Measurements from ENCODE around the gene FIS1. TPM values are rescaled to one million over a fixed set of nuclear protein-coding genes. Genes with fewer than 3 reads are reported as not detected.
"Not testable (repeated sequence)": the region's sequence is repeated elsewhere in the genome, so short reads cannot be mapped to it uniquely, and the experiment has no call there.

The FIS1 gene
- total RNA-seq, 1 experiment from 2014 or later = 114 TPM

GRCh38 chr7:101200504-101200861, 44.4 kb downstream of the FIS1 start:
- Histone ChIP-seq H3K4me2 (ENCODE audit: low read length) (0 out of 2 replicates have a peak overlapping the region, but pooled peaks have one; percentile 14), H3K27me3 (ENCODE audit: insufficient read depth, low read length) (no peaks in the 10 kb centered on the region), H3K9me3 (ENCODE audit: control insufficient read depth in 1 of 2, insufficient read depth in 1 of 2, low read depth in 1 of 2, low read length in 2 of 2) (no peaks in the 10 kb centered on the region), H4K20me1 (ENCODE audit: insufficient read depth) (no peaks in the 10 kb centered on the region), H3K9ac (ENCODE audit: low read length) (no peak overlapping the region), H3K36me3 (ENCODE audit: control insufficient read depth in 1 of 2, insufficient read depth in 2 of 2, low read length in 2 of 2) (no peaks in the 10 kb centered on the region), H3K9me2 (ENCODE audit: insufficient read depth) (no peaks in the 10 kb centered on the region), H3K4me3 (replicated peaks in 1 of 2; ENCODE audit: low read depth in 1 of 2, low read length in 2 of 2) (no peak overlapping the region), H2AFZ (ENCODE audit: low read depth, low read length, poor library complexity, severe bottlenecking) (no peak overlapping the region), H3K27ac (ENCODE audit: low read depth, low read length) (no peak overlapping the region), H3K79me2 (ENCODE audit: insufficient read depth, low read length) (no peaks in the 10 kb centered on the region), H3K4me1 (ENCODE audit: control insufficient read depth in 1 of 2, insufficient read depth in 2 of 2, low read length in 2 of 2) (peaks cover 0 to 8% of the 10 kb centered on the region in 2 experiments; a peak in 3 of 4 replicates)
- no peak for TF ChIP-seq EZH2 (IDR thresholded peaks at IDR 0.05)
- no peak for TF ChIP-seq EZH2phosphoT487 (IDR thresholded peaks at IDR 0.05; ENCODE audit: borderline replicate concordance)
- TF ChIP-seq YY1 (IDR thresholded peaks at IDR 0.05; ENCODE audit: extremely low read depth, insufficient replicate concordance, low read depth, low read length) = no peak
- no peak for TF ChIP-seq RAD21 (IDR thresholded peaks at IDR 0.05; ENCODE audit: low read depth)
- no peak for TF ChIP-seq SIN3A (IDR thresholded peaks at IDR 0.05; ENCODE audit: low read depth)
- TF ChIP-seq SP1 (IDR thresholded peaks at IDR 0.05; ENCODE audit: low read depth) = no peak
- TF ChIP-seq ZNF274 (IDR thresholded peaks at IDR 0.05; ENCODE audit: low read depth, low read length) = no peak
- TF ChIP-seq CBX3 (IDR thresholded peaks at IDR 0.05; ENCODE audit: low read depth) = no peak
- TF ChIP-seq JUND (IDR thresholded peaks at IDR 0.05) = no peak
- no peak for TF ChIP-seq POLR2AphosphoS5 (IDR thresholded peaks at IDR 0.05; ENCODE audit: low read depth, low read length)
- no peak for TF ChIP-seq FOSL1 (IDR thresholded peaks at IDR 0.05; ENCODE audit: low read depth)
- no peak for TF ChIP-seq CTCF (IDR thresholded peaks at IDR 0.05 in 2 of 3, conservative IDR thresholded peaks at IDR 0.05 in 1 of 3; ENCODE audit: borderline replicate concordance in 1 of 3, insufficient read depth in 1 of 3, low read depth in 2 of 3, low read length in 2 of 3)
- ATAC-seq = no peak
- ChIA-PET POLR2A (interaction anchor here (1.0 kb wide), 1 partner anchor 27 kb away, joined by 3 read pairs; no protein-coding TSS in a partner anchor), CTCF (interaction anchor here (0.7 kb wide), 1 partner anchor 8 kb away, joined by 3 read pairs; no protein-coding TSS in a partner anchor), RAD21 (ENCODE audit: low non-redundant PET in 1 of 2, low total read pairs in 2 of 2, uncharacterized antibody in 2 of 2, unreplicated experiment in 2 of 2) (no interaction called here)
- intact Hi-C loops (cut with micrococcal nuclease) = no loop called here
- no peak for DNase-seq (ENCODE audit: low read depth, low spot score)
- no TSS peak for BruUV-seq (replicated peaks)

- H3K27me3 ChIP-seq (ENCODE audit: insufficient read depth, low read length); BruUV-seq (replicated peaks); H3K4me2 ChIP-seq (ENCODE audit: low read length); POLR2A ChIA-PET; DNase-seq (ENCODE audit: low read depth, low spot score); H3K9ac ChIP-seq (ENCODE audit: low read length); H3K4me1 ChIP-seq (ENCODE audit: control insufficient read depth in 1 of 2, insufficient read depth in 2 of 2, low read length in 2 of 2); H3K9me2 ChIP-seq (ENCODE audit: insufficient read depth); CTCF ChIA-PET; H3K9me3 ChIP-seq (ENCODE audit: control insufficient read depth in 1 of 2, insufficient read depth in 1 of 2, low read depth in 1 of 2, low read length in 2 of 2); H3K79me2 ChIP-seq (ENCODE audit: insufficient read depth, low read length); H2AFZ ChIP-seq (ENCODE audit: low read depth, low read length, poor library complexity, severe bottlenecking); ATAC-seq; H3K36me3 ChIP-seq (ENCODE audit: control insufficient read depth in 1 of 2, insufficient read depth in 2 of 2, low read length in 2 of 2); H3K4me3 ChIP-seq (replicated peaks in 1 of 2; ENCODE audit: low read depth in 1 of 2, low read length in 2 of 2); H4K20me1 ChIP-seq (ENCODE audit: insufficient read depth); RAD21 ChIA-PET (ENCODE audit: low non-redundant PET in 1 of 2, low total read pairs in 2 of 2, uncharacterized antibody in 2 of 2, unreplicated experiment in 2 of 2); H3K27ac ChIP-seq (ENCODE audit: low read depth, low read length): not testable (repeated sequence)
- intact Hi-C loops (cut with micrococcal nuclease) = loop anchor here (10.0 kb wide), 1 partner anchor 235 kb away; the partner anchor contains the start of gene MUC12
These were observed 45.4 kb downstream of the FIS1 start for GRCh38 chr7:101199522-101199921.
